Natural killer cell (primary cell): ENCODE results near the gene ABHD16A. TPM values are rescaled to one million over a fixed set of nuclear protein-coding genes. Genes with fewer than 3 reads are reported as not detected.

ENCODE experiments used
- ATAC-seq, 3 donors: fragments of 150-1000 bp in 2 of 3; fragments of 200-7000 bp in 1 of 3; cut with Tn5 transposase; 1 replicate in 1 of 3; 2 replicates in 2 of 3; pipeline ENCODE4 v1.10.0; 2021; ENCODE audit warnings: mild to moderate bottlenecking in 2 of 3, moderate library complexity in 2 of 3
- DNase-seq, 2 donors: peaks; one replicate each; pipeline versions ENCODE4 v3.0.0 to v3.0.0-alpha.2; 2013 to 2021; ENCODE audit warnings: mixed read lengths in 1 of 2
- H3K27ac ChIP-seq: one replicate; pipeline ENCODE4 v1.5.1; 2013; ENCODE audit warnings: mild to moderate bottlenecking, low read length
- H3K27me3 ChIP-seq: one replicate; pipeline ENCODE4 v1.6.1; 2013; ENCODE audit warnings: low read length; ENCODE audit not compliant: control insufficient read depth, insufficient read depth
- H3K36me3 ChIP-seq: one replicate; pipeline ENCODE4 v1.6.1; 2013; ENCODE audit warnings: low read length; ENCODE audit not compliant: control insufficient read depth, insufficient read depth
- H3K4me1 ChIP-seq: one replicate; pipeline ENCODE4 v1.6.1; 2013; ENCODE audit warnings: low read length; ENCODE audit not compliant: control insufficient read depth, insufficient read depth
- H3K4me3 ChIP-seq: one replicate; pipeline ENCODE4 v1.5.1; 2013; ENCODE audit warnings: low read length
- H3K9me3 ChIP-seq: one replicate; pipeline ENCODE4 v1.6.1; 2013; ENCODE audit warnings: low read length; ENCODE audit not compliant: control insufficient read depth, insufficient read depth
- H3K27ac Mint-ChIP-seq, 2 donors: one replicate each; pipeline ENCODE4 v1.8.0; 2022; ENCODE audit warnings: mild to moderate bottlenecking in 2 of 2, mixed read lengths in 2 of 2, moderate library complexity in 1 of 2
- H3K27me3 Mint-ChIP-seq, 2 donors: one replicate each; pipeline ENCODE4 v1.8.0; 2022; ENCODE audit warnings: low read depth in 2 of 2, mixed read lengths in 2 of 2
- H3K36me3 Mint-ChIP-seq: one replicate; pipeline ENCODE4 v1.8.0; 2022; ENCODE audit warnings: mixed read lengths
- H3K4me1 Mint-ChIP-seq, 2 donors: one replicate each; pipeline ENCODE4 v1.8.0; 2022; ENCODE audit warnings: mixed read lengths in 2 of 2
- H3K4me3 Mint-ChIP-seq: one replicate; pipeline ENCODE4 v1.8.0; 2022; ENCODE audit warnings: mild to moderate bottlenecking, moderate library complexity, mixed read lengths
- H3K9me3 Mint-ChIP-seq, 2 donors: one replicate each; pipeline ENCODE4 v1.8.0; 2022; ENCODE audit warnings: mixed read lengths in 2 of 2
- WGBS: methylation state at CpG from one replicate; pipeline ENCODE4 v1.1.7; 2013; ENCODE audit warnings: missing lambda C conversion rate; ENCODE audit not compliant: insufficient coverage; 5-methylcytosine and 5-hydroxymethylcytosine counted together
- intact Hi-C: fragments of 100-400 bp; cut with micrococcal nuclease; formaldehyde crosslinking; loops from one replicate; pipeline ENCODE4 v1.14.2; 2022
- total RNA-seq, 4 donors: library from RNA; stranded (reverse); fragments of 120-200 nt in 1 of 4; gene quantifications; one replicate each; pipeline versions ENCODE4 v1.2.3 to v1.2.4, GENCODE V29; 2013 to 2022
- TF ChIP-seq, protein P1 (sequence below): fragments of 200-600 bp; IDR thresholded peaks from one replicate; pipeline ENCODE4 v1.8.0; 2022; ENCODE audit warnings: antibody characterized with exemption

The ABHD16A gene
- total RNA-seq, 3 donors from 2014 or later (not counting 1 experiment from before 2014, with no cell fraction given), result 92.0 to 97.6 (median 94.2) TPM

DNA sequence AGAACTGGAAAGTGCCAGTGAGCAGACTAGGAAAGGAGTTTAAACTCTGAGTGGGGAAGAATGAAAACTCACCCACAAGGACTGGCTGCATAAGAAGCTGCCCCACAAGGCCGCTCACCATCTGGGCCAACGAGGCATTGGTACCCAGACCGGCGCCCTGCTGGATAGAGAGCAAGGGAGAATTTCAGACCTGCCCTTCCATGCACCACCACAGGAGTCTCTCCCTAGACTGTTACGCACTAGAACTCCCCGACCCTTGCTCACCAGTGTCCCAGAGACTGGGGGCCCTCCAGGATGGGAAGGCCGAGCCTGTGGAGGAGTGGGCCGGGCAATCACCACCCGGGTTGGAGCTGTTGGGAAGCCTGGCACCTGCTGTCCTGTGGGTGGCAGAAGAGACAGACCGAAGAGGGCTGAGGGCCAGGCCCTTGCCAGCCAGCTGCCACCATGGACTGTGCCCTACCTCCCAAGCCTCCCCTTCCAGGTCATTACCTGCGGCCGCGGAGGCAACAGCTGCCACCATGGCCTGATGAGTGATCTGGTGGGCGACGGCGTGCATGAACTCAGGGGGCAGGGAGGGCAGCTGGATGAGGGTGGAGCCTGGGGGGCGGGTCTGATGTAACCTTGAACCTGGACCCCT, 59.2 kb downstream of the ABHD16A start:
- Histone ChIP-seq H3K9me3 (no peaks in the 10 kb centered on the region), H3K4me3 (no peak overlapping the region), H3K36me3 (peaks cover 90% of the 10 kb centered on the region), H3K27ac (no peak overlapping the region), H3K4me1 (no peaks in the 10 kb centered on the region), H3K27me3 (no peaks in the 10 kb centered on the region)
- peaks cover 7% of the 10 kb centered on the region for H3K36me3 Mint-ChIP-seq
- DNase-seq, result no peak
- 96% methylated on average over 16 of the region's 17 CpGs for WGBS
- H3K4me1 Mint-ChIP-seq, result peaks cover 6 to 8% of the 10 kb centered on the region in 2 donors
- ATAC-seq, result no peak
- H3K9me3 Mint-ChIP-seq, result no peaks in the 10 kb centered on the region
- TF ChIP-seq, protein P1, sequence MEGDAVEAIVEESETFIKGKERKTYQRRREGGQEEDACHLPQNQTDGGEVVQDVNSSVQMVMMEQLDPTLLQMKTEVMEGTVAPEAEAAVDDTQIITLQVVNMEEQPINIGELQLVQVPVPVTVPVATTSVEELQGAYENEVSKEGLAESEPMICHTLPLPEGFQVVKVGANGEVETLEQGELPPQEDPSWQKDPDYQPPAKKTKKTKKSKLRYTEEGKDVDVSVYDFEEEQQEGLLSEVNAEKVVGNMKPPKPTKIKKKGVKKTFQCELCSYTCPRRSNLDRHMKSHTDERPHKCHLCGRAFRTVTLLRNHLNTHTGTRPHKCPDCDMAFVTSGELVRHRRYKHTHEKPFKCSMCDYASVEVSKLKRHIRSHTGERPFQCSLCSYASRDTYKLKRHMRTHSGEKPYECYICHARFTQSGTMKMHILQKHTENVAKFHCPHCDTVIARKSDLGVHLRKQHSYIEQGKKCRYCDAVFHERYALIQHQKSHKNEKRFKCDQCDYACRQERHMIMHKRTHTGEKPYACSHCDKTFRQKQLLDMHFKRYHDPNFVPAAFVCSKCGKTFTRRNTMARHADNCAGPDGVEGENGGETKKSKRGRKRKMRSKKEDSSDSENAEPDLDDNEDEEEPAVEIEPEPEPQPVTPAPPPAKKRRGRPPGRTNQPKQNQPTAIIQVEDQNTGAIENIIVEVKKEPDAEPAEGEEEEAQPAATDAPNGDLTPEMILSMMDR, result no peak
- intact Hi-C loops, result no loop called here
- H3K27ac Mint-ChIP-seq, result no peak overlapping the region
- no peaks in the 10 kb centered on the region for H3K27me3 Mint-ChIP-seq
- H3K4me3 Mint-ChIP-seq, result no peak overlapping the region

GRCh38 chr6:31642798-31643570, 60.1 kb downstream of the ABHD16A start:
- TF ChIP-seq, protein P1, result no peak
- H3K27ac Mint-ChIP-seq, result no peak overlapping the region
- peaks cover 7% of the 10 kb centered on the region for H3K36me3 Mint-ChIP-seq
- intact Hi-C loops, result no loop called here
- Histone ChIP-seq H3K27ac (no peak overlapping the region), H3K9me3 (no peaks in the 10 kb centered on the region), H3K4me1 (no peaks in the 10 kb centered on the region), H3K36me3 (peaks cover 89% of the 10 kb centered on the region), H3K27me3 (no peaks in the 10 kb centered on the region), H3K4me3 (no peak overlapping the region)
- no peaks in the 10 kb centered on the region for H3K9me3 Mint-ChIP-seq
- ATAC-seq, result no peak
- no peak for DNase-seq
- WGBS, result 100% methylated on average over 6 of the region's 6 CpGs
- no peaks in the 10 kb centered on the region for H3K27me3 Mint-ChIP-seq
- H3K4me1 Mint-ChIP-seq, result peaks cover 6 to 8% of the 10 kb centered on the region in 2 donors
- no peak overlapping the region for H3K4me3 Mint-ChIP-seq

- peaks cover 6 to 8% of the 10 kb centered on the region in 2 donors for H3K4me1 Mint-ChIP-seq
- H3K4me3 Mint-ChIP-seq, result no peak overlapping the region
- H3K9me3 ChIP-seq, result no peaks in the 10 kb centered on the region
- no peaks in the 10 kb centered on the region for H3K4me1 ChIP-seq
- no peak overlapping the region for H3K4me3 ChIP-seq
- no peaks in the 10 kb centered on the region for H3K9me3 Mint-ChIP-seq
- intact Hi-C loops, result no loop called here
- no peak overlapping the region for H3K27ac Mint-ChIP-seq
- no peak overlapping the region for H3K27ac ChIP-seq
- H3K36me3 ChIP-seq, result peaks cover 91% of the 10 kb centered on the region
- TF ChIP-seq, protein P1, result no peak
- no peaks in the 10 kb centered on the region for H3K27me3 ChIP-seq
- H3K36me3 Mint-ChIP-seq, result peaks cover 7% of the 10 kb centered on the region
- DNase-seq, result no peak
- no peaks in the 10 kb centered on the region for H3K27me3 Mint-ChIP-seq
- 100% methylated on average over 3 of the region's 4 CpGs for WGBS
- no peak for ATAC-seq
Observed at GRCh38 chr6:31641370-31641769, 61.8 kb downstream of the ABHD16A start.
